ENCODE measurements around the gene SLC6A19.

GRCh38 chr5:1251678-1252580 lies 50.5 kb downstream of the SLC6A19 start:
- TF ChIP-seq CTCF (IDR thresholded peaks at IDR 0.05 in 2 of 3, conservative IDR thresholded peaks at IDR 0.05 in 1 of 3; ENCODE audit: control insufficient read depth in 2 of 3, extremely low read depth in 1 of 3, insufficient read depth in 1 of 3, low read depth in 3 of 3, low read length in 3 of 3): no peak
- no peak for TF ChIP-seq ETV6 (conservative IDR thresholded peaks at IDR 0.05 in 1 of 2, IDR thresholded peaks at IDR 0.05 in 1 of 2; ENCODE audit: borderline replicate concordance in 1 of 2, low read depth in 1 of 2)
- no peak for TF ChIP-seq FOS (IDR thresholded peaks at IDR 0.05; ENCODE audit: borderline replicate concordance, extremely low read depth, insufficient read length)
- TF ChIP-seq POLR2AphosphoS5 (IDR thresholded peaks at IDR 0.05; ENCODE audit: low read length): no peak
- no peak for TF ChIP-seq EZH2 (IDR thresholded peaks at IDR 0.05; ENCODE audit: borderline replicate concordance, control insufficient read depth, low read depth, low read length)
- TF ChIP-seq MLLT1 (IDR thresholded peaks at IDR 0.05): no peak
- TF ChIP-seq POLR2A (IDR thresholded peaks at IDR 0.05; ENCODE audit: low read depth, low read length): no peak
- no peak for TF ChIP-seq YY1 (IDR thresholded peaks at IDR 0.05; ENCODE audit: low read depth, low read length)

Measured in GM12878 (cell line).